ENCODE data around the gene HAUS7. TPM values are rescaled to one million over a fixed set of nuclear protein-coding genes. Genes with fewer than 3 reads are reported as not detected.

The HAUS7 gene
- total and polyA plus RNA-seq, 7 donors = 8.3 to 18.5 (median 13.1) TPM

DNA sequence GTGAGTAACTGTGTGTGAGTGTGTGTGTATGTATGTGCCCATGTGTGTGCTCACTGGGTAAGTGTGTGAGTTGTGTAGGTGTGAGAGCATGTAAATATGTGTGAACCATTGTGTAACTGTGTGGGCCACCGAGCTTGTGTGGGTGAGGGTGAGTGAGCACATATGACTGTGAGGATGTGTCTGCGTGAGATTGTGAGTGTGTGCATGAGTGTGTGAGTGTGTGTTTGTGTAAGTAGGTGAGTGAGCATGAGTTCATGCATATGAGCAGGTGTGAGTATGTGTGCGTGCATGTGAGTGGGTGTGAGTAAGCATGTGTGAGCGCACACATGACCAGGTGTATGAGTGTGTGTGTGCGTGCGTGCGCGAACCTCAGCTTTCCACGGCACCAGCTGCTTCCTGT lies 45.7 kb upstream of the HAUS7 start:
- no peak overlapping the region for H3K27ac ChIP-seq
- DNase-seq (no peak), ATAC-seq (no peak)
- 64 to 86% (median 70%) methylated on average over 9 of the region's 9 CpGs for WGBS, 3 donors
- H3K36me3 ChIP-seq (ENCODE audit: insufficient read depth in 1 of 2, low read depth in 1 of 2) = no peaks in the 10 kb centered on the region
- no peak overlapping the region for H3K4me3 ChIP-seq
- TF ChIP-seq, protein P1, sequence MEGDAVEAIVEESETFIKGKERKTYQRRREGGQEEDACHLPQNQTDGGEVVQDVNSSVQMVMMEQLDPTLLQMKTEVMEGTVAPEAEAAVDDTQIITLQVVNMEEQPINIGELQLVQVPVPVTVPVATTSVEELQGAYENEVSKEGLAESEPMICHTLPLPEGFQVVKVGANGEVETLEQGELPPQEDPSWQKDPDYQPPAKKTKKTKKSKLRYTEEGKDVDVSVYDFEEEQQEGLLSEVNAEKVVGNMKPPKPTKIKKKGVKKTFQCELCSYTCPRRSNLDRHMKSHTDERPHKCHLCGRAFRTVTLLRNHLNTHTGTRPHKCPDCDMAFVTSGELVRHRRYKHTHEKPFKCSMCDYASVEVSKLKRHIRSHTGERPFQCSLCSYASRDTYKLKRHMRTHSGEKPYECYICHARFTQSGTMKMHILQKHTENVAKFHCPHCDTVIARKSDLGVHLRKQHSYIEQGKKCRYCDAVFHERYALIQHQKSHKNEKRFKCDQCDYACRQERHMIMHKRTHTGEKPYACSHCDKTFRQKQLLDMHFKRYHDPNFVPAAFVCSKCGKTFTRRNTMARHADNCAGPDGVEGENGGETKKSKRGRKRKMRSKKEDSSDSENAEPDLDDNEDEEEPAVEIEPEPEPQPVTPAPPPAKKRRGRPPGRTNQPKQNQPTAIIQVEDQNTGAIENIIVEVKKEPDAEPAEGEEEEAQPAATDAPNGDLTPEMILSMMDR (IDR thresholded peaks at IDR 0.05) = no peak
- no peaks in the 10 kb centered on the region for H3K4me1 ChIP-seq
- H3K9me3 ChIP-seq = no peaks in the 10 kb centered on the region
- intact Hi-C loops (cut with DNase I) = no loop called here
- H3K27me3 ChIP-seq (ENCODE audit: insufficient read depth in 3 of 3, low read length in 2 of 3) = peaks cover 0 to 51% (median 2%) of the 10 kb centered on the region in 3 donors

DNA sequence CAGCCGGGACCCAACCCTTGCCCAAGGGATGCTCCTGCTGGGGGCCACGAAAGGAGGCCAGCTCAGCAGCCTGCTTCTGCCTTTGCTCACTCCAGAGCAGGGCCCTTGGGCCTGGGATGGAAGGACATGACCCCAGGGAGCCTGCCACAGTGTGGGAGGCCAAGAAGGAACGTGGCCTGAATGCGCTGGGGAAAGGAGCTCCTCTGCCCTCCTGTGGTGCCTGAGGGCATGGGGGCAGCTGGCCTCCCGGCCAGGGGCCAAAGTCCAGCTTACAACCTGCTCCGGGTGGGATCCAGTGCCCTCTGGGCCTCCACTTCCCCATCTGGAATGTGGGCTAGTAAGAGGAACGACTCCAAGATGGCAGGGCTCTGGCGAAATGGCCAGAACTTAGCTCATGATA lies 45.1 kb upstream of the HAUS7 start:
- Histone ChIP-seq H3K9me3 (no peaks in the 10 kb centered on the region), H3K4me3 (no peak overlapping the region), H3K27me3 (ENCODE audit: insufficient read depth in 3 of 3, low read length in 2 of 3) (peaks cover 0 to 49% (median 1%) of the 10 kb centered on the region in 3 donors), H3K27ac (no peak overlapping the region), H3K36me3 (ENCODE audit: insufficient read depth in 1 of 2, low read depth in 1 of 2) (no peaks in the 10 kb centered on the region), H3K4me1 (no peaks in the 10 kb centered on the region)
- DNase-seq (no peak), ATAC-seq (no peak)
- WGBS, 3 donors = 73 to 76% (median 75%) methylated on average over 6 to 8 of the region's 8 CpGs
- TF ChIP-seq, protein P1 (IDR thresholded peaks at IDR 0.05) = no peak
- intact Hi-C loops (cut with DNase I) = no loop called here

DNA sequence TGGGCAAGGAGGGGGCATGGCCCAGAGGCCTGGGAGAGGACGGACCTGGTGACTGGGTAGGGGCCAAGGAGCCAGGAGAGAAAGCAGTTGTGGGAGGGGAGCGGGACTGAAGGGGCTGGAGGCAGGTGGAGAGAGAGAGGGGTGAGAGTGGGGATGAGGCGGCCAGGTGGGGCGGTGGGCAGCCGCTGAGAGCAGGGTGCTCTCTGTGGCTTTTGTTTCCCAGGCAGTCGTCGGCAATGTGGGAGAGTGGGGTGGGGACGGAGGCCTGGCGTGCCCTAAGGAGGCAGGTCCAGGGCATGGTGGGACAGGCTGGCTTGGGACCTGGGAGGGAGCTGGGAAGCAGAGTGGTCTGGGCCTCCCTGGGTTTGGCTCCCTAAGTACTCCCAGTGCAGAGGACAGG lies 43.9 kb upstream of the HAUS7 start:
- no peaks in the 10 kb centered on the region for H3K36me3 ChIP-seq (ENCODE audit: insufficient read depth in 1 of 2, low read depth in 1 of 2)
- H3K9me3 ChIP-seq = no peaks in the 10 kb centered on the region
- 88 to 91% methylated on average over 9 of the region's 9 CpGs; no CpG with 5 or more reads in 1 of the 3 donors for WGBS, 3 donors
- H3K27ac ChIP-seq = no peak overlapping the region
- H3K4me1 ChIP-seq = no peaks in the 10 kb centered on the region
- intact Hi-C loops (cut with DNase I) = no loop called here
- DNase-seq = no peak
- H3K27me3 ChIP-seq (ENCODE audit: insufficient read depth in 3 of 3, low read length in 2 of 3) = peaks cover 0 to 42% (median 1%) of the 10 kb centered on the region in 3 donors
- no peak overlapping the region for H3K4me3 ChIP-seq
- TF ChIP-seq, protein P1 (IDR thresholded peaks at IDR 0.05) = no peak
- no peak for ATAC-seq

DNA sequence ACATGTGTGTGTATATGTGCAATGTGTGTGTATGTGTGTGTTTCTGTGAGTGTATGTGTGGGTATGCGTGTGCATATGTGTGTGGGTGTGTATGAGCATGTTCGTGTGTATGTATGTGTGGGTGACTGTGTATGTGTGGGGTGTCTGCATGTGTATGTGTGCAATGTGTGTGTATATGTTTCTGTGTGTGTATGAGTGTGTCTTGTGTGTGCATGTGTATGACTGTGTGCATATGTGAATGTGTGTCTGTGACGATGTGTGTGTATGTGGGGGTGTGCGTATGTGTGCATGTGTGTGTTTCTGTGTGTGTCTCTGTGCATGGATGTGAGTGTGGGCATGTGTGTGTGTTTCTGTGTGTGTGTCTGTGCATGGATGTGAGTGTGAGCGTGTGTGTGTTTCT lies 42.9 kb upstream of the HAUS7 start:
- H3K4me3 ChIP-seq = no peak overlapping the region
- DNase-seq (no peak), ATAC-seq (no peak)
- WGBS, 3 donors = 70 to 76% (median 73%) methylated on average over 4 to 5 of the region's 5 CpGs
- peaks cover 0 to 32% (median 1%) of the 10 kb centered on the region in 3 donors for H3K27me3 ChIP-seq (ENCODE audit: insufficient read depth in 3 of 3, low read length in 2 of 3)
- H3K36me3 ChIP-seq (ENCODE audit: insufficient read depth in 1 of 2, low read depth in 1 of 2) = no peaks in the 10 kb centered on the region
- intact Hi-C loops (cut with DNase I) = no loop called here
- TF ChIP-seq, protein P1 (IDR thresholded peaks at IDR 0.05) = no peak
- no peaks in the 10 kb centered on the region for H3K4me1 ChIP-seq
- H3K9me3 ChIP-seq = no peaks in the 10 kb centered on the region
- H3K27ac ChIP-seq = no peak overlapping the region

DNA sequence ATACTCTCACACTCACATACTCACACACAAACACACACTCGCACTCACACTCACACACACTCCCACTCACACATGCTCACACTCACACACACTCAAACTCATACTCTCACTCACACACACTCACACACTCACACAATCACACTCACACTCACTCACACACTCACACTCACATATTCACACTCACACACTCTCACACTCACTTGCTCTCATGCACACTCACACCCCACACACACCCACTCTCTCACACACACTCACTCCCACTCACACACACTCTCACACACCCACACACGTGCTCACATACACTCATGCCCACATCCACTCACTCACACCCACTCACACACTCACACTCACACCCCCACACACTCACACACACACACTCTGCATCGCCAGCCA lies 42.1 kb upstream of the HAUS7 start:
- Histone ChIP-seq H3K4me3 (no peak overlapping the region), H3K36me3 (ENCODE audit: insufficient read depth in 1 of 2, low read depth in 1 of 2) (no peaks in the 10 kb centered on the region), H3K9me3 (no peaks in the 10 kb centered on the region), H3K4me1 (no peaks in the 10 kb centered on the region), H3K27me3 (ENCODE audit: insufficient read depth in 3 of 3, low read length in 2 of 3) (peaks cover 0 to 26% (median under 1%) of the 10 kb centered on the region in 3 donors), H3K27ac (no peak overlapping the region)
- TF ChIP-seq, protein P1 (IDR thresholded peaks at IDR 0.05) = no peak
- DNase-seq = no peak
- ATAC-seq = no peak
- 58 to 64% (median 59%) methylated on average over 3 of the region's 3 CpGs for WGBS, 3 donors
- intact Hi-C loops (cut with DNase I) = no loop called here
